C4-2B (cell line): ENCODE results near the gene LIAS.

Experiments
- ZFX ChIP-seq: fragments of 450-650 bp; IDR thresholded peaks from 2 replicates; pipeline ENCODE4 v1.6.1; 2017
- TF ChIP-seq, protein P1 (sequence below): fragments of 450-650 bp; conservative IDR thresholded peaks from 2 replicates; pipeline ENCODE4 v1.5.1; 2017; ENCODE audit warnings: mild to moderate bottlenecking

DNA sequence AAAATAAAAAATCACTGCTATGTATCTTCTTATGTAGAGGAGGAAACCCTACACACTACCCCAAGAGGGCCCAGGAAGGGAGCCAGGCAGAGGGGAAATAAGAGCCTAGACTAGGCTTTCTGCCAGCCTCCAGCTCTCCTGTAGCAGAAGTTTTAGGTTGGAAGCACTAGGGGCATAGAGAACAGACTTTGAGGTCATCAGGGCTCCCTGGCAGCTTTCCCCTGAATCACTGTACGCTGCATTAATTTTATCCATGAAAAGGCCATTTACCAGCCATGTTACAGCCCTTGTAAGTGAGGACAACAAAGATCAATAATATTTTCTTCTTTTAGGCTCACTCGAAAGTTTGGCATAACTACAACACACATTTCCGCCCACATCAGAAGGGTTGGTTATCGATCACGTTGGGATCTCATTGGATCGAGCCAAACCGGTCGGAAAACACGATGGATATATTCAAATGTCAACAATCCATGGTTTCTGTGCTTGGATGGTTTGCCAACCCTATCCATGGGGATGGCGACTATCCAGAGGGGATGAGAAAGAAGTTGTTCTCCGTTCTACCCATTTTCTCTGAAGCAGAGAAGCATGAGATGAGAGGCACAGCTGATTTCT lies 24.9 kb upstream of the LIAS start:
- TF ChIP-seq, protein P1, sequence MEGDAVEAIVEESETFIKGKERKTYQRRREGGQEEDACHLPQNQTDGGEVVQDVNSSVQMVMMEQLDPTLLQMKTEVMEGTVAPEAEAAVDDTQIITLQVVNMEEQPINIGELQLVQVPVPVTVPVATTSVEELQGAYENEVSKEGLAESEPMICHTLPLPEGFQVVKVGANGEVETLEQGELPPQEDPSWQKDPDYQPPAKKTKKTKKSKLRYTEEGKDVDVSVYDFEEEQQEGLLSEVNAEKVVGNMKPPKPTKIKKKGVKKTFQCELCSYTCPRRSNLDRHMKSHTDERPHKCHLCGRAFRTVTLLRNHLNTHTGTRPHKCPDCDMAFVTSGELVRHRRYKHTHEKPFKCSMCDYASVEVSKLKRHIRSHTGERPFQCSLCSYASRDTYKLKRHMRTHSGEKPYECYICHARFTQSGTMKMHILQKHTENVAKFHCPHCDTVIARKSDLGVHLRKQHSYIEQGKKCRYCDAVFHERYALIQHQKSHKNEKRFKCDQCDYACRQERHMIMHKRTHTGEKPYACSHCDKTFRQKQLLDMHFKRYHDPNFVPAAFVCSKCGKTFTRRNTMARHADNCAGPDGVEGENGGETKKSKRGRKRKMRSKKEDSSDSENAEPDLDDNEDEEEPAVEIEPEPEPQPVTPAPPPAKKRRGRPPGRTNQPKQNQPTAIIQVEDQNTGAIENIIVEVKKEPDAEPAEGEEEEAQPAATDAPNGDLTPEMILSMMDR, result no peak
- no peak for TF ChIP-seq ZFX
